ENCODE results near the gene NINL.
"Not testable (repeated sequence)": the region's sequence is repeated elsewhere in the genome, so short reads cannot be mapped to it uniquely, and the experiment has no call there.

The NINL gene

DNA sequence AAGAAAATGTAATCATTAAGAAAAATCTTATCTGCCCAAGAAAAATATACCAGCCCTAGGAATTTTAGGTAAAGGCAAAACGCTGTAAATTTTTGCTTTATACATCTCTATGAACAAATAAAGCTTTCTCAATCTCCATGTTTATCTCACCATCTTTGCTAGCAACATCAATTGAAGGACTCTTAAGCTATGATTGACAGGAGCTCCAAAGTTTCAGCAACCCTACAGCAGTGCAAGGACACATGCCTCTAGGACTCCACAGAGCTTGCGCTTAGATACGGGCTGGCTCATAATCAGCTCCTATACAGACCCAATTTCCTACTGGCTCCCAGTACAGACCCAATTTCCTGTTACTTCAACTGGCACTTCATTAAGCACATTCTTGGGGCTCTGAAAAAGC lies 34.2 kb upstream of the NINL start:
- no peak for TF ChIP-seq MYC (IDR thresholded peaks at IDR 0.05; ENCODE audit: low read depth, low read length)
- TF ChIP-seq, protein P1, sequence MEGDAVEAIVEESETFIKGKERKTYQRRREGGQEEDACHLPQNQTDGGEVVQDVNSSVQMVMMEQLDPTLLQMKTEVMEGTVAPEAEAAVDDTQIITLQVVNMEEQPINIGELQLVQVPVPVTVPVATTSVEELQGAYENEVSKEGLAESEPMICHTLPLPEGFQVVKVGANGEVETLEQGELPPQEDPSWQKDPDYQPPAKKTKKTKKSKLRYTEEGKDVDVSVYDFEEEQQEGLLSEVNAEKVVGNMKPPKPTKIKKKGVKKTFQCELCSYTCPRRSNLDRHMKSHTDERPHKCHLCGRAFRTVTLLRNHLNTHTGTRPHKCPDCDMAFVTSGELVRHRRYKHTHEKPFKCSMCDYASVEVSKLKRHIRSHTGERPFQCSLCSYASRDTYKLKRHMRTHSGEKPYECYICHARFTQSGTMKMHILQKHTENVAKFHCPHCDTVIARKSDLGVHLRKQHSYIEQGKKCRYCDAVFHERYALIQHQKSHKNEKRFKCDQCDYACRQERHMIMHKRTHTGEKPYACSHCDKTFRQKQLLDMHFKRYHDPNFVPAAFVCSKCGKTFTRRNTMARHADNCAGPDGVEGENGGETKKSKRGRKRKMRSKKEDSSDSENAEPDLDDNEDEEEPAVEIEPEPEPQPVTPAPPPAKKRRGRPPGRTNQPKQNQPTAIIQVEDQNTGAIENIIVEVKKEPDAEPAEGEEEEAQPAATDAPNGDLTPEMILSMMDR (IDR thresholded peaks at IDR 0.05; ENCODE audit: low read depth, low read length): no peak
- TF ChIP-seq, protein P2, sequence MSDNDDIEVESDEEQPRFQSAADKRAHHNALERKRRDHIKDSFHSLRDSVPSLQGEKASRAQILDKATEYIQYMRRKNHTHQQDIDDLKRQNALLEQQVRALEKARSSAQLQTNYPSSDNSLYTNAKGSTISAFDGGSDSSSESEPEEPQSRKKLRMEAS (IDR thresholded peaks at IDR 0.05; ENCODE audit: low read depth, low read length): no peak
- no peak for DNase-seq (ENCODE audit: low read depth)

GRCh38 chr20:25608774-25609173 lies 23.4 kb upstream of the NINL start:
- no peak for DNase-seq (ENCODE audit: low read depth)
- TF ChIP-seq, protein P2 (IDR thresholded peaks at IDR 0.05; ENCODE audit: low read depth, low read length): no peak
- no peak for TF ChIP-seq POLR2A (IDR thresholded peaks at IDR 0.05; ENCODE audit: extremely low read depth, insufficient read length)
- TF ChIP-seq, protein P1 (IDR thresholded peaks at IDR 0.05; ENCODE audit: low read depth, low read length): no peak
- H3K4me3 ChIP-seq (ENCODE audit: low read depth, low read length): no peak overlapping the region

More for the DNA sequence above, 34.2 kb upstream of the NINL start:
- no peak overlapping the region for H3K4me3 ChIP-seq (ENCODE audit: low read depth, low read length)

DNA sequence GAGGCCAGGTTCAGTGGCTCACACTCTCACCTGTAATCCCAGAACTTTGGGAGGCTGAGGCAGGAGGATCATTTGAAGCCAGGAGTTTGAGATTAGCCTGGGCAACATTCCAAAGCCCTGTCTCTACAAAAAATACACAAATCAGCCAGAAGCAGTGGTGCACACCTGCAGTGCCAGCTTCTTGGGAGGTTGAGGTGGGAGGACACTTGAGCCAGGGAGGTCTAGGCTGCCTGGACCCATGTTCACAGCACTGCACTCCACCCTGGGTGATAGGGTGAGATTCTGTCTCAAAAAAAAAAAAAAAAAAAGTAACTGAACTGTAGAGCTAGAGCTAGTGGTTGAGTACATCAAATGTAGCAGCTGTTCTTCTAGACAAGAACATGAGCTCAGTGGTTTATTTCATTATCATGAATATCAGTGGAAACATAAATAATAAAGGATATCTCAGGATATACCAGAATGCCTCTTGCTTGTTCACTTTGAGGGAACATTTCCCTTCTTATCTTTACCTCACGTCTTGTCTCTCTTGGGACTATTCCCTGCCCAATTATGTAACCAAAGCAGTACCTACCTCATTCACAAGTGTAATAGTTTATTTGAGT lies 20.9 kb upstream of the NINL start:
- H3K4me3 ChIP-seq (ENCODE audit: low read depth, low read length): no peak overlapping the region
- DNase-seq (ENCODE audit: low read depth): no peak
- TF ChIP-seq, protein P2 (IDR thresholded peaks at IDR 0.05; ENCODE audit: low read depth, low read length): no peak
- no peak for TF ChIP-seq POLR2A (IDR thresholded peaks at IDR 0.05; ENCODE audit: extremely low read depth, insufficient read length)
- no peak for TF ChIP-seq MYC (IDR thresholded peaks at IDR 0.05; ENCODE audit: low read depth, low read length)
- TF ChIP-seq, protein P1 (IDR thresholded peaks at IDR 0.05; ENCODE audit: low read depth, low read length): no peak

DNA sequence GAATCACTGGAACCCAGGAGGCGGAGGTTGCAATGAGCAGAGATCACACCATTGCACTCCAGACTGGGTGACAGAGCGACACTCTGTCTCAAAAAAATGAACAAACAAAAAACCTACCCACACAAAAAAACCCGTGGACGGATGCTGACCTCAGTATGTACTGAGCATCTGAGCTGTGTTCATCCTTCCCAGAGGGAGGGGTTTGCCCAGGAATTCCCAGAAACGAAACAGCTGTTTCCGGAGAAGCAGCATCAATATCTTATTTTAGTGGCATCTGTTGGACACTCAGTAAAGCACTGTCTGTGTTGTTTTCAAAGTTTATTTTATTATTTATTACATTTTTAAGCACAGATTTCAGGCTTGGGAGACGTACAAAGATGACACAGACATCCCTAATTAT lies 19.8 kb upstream of the NINL start:
- H3K4me3 ChIP-seq (ENCODE audit: low read depth, low read length): no peak overlapping the region
- DNase-seq (ENCODE audit: low read depth): no peak

GRCh38 chr20:25604611-25605010 lies 19.3 kb upstream of the NINL start:
- TF ChIP-seq POLR2A (IDR thresholded peaks at IDR 0.05; ENCODE audit: extremely low read depth, insufficient read length): no peak
- TF ChIP-seq MYC (IDR thresholded peaks at IDR 0.05; ENCODE audit: low read depth, low read length): no peak
- TF ChIP-seq, protein P1 (IDR thresholded peaks at IDR 0.05; ENCODE audit: low read depth, low read length): no peak
- TF ChIP-seq, protein P2 (IDR thresholded peaks at IDR 0.05; ENCODE audit: low read depth, low read length): no peak
- H3K4me3 ChIP-seq (ENCODE audit: low read depth, low read length): no peak overlapping the region
- DNase-seq (ENCODE audit: low read depth): no peak

More for the DNA sequence above, 19.8 kb upstream of the NINL start:
- TF ChIP-seq POLR2A (IDR thresholded peaks at IDR 0.05; ENCODE audit: extremely low read depth, insufficient read length) (no peak), MYC (IDR thresholded peaks at IDR 0.05; ENCODE audit: low read depth, low read length) (no peak)
- TF ChIP-seq, protein P2 (IDR thresholded peaks at IDR 0.05; ENCODE audit: low read depth, low read length): no peak
- TF ChIP-seq, protein P1 (IDR thresholded peaks at IDR 0.05; ENCODE audit: low read depth, low read length): no peak

- DNase-seq (ENCODE audit: low read depth); H3K4me3 ChIP-seq (ENCODE audit: low read depth, low read length): not testable (repeated sequence)
Measured at GRCh38 chr20:25602914-25603309, 17.6 kb upstream of the NINL start.

DNA sequence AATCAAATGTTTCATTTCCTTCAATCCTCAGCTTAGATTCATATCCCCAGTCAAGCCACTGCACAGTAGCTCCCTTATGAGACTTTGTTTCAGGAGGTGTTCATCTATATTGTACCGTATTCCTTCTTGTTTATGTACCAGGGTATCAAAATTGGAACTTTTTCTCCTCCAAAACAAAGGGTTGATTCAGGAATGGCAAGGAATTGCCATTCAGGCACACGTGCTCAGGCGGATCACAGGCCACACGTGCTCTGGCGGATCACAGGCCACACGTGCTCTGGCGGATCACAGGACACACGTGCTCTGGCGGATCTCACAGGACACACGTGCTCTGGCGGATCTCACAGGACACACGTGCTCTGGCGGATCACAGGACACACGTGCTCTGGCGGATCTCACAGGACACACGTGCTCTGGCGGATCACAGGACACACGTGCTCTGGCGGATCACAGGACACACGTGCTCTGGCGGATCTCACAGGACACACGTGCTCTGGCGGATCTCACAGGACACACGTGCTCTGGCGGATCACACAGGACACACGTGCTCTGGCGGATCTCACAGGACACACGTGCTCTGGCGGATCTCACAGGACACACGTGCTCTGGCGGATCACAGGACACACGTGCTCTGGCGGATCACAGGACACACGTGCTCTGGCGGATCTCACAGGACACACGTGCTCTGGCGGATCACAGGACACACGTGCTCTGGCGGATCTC lies 17.0 kb upstream of the NINL start:
- not testable (repeated sequence) for H3K4me3 ChIP-seq (ENCODE audit: low read depth, low read length); DNase-seq (ENCODE audit: low read depth)

Measured in NB4 (cell line).